HG03139 (cell line): ENCODE measurements around the gene APOM.

Source experiments
- ATAC-seq: cut with Tn5 transposase; IDR thresholded peaks from one replicate; pipeline ENCODE4 v1.9.1; 2021; ENCODE audit not compliant: unreplicated experiment

The APOM gene

DNA sequence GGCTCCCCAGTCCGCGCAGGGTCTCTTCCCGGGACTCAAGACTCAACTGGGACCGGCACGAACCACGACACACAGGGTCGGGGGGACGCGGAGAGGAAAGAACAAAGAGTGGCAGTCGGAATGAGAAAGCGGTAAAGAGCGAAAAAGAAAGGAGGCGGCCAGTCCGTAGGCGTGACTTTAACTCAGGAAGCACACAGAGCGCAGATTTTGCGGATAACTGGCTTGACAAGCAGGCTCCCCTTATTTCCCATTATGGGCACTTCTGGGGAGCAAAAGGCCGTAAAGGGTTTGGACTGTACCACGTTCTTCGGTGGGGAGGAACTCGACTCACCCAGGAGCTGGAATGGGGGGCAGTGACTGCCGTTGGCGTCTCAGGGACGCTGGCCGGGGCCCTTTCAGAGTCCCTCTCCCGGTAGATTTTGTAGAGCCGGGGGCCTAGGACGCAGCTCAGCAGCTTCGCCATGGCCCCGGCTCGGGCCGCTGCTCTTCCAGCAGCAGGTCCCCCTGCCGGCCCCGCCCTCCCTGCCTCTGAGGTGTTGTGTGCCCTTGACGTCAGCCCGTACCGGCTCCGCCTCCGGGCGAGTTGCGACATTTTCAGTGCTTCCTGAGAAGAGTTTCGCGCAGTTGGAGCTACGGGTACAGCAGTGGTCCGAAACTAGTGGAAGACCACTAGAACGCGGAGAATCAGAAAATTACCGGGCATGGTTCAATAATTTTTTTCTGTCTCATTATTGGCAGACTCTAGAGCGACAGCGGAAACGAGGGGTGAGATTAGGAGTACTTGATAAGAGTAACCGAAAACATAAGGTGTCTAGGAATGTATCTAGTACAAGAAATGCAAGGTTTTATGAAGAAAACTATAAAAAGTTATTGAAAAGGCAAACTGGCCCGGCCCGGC lies 47.4 kb downstream of the APOM start, which contains the start of gene ABHD16A:
TSS of gene ABHD16A (minus strand) at position 506 of the 898 bp plus-strand sequence. CDS start at position 463, 43 bp downstream.
- peak; percentile 90 for ATAC-seq

DNA sequence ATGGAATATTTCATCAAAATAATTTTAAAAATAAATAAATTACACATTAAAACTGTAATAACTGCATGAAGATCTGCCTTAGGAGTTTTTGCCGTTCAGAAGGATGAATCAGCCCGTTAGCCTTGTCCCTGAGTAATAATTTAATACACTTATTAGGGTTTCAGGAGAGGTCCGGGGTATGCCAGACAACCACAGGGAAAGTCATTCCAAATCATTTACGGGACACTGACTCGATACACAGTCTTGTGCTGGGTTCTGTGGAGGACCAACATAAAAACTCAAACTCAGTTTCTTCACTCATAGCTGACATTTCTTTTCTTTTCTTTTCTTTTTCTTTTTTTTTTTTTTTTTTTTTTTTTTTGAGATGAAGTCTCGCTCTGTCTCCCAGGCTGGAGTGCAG lies 50.2 kb downstream of the APOM start:
- no peak for ATAC-seq

- ATAC-seq: no peak
These were observed 50.9 kb downstream of the APOM start, which contains the start of gene LY6G6F for GRCh38 chr6:31706599-31706998. Gene LY6G6F (plus strand): TSS chr6:31706866. CDS start chr6:31706907, 41 bp downstream.

DNA sequence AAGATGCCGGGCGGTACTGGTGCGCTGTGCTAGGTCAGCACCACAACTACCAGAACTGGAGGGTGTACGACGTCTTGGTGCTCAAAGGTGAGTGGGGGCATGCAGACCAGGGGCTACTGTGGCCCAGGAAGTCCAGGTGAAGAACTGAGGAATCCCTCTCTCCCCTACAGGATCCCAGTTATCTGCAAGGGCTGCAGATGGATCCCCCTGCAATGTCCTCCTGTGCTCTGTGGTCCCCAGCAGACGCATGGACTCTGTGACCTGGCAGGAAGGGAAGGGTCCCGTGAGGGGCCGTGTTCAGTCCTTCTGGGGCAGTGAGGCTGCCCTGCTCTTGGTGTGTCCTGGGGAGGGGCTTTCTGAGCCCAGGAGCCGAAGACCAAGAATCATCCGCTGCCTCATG lies 52.0 kb downstream of the APOM start:
- ATAC-seq: no peak
